ENCODE measurements around the gene GRAMD1B.

Gene GRAMD1B

DNA sequence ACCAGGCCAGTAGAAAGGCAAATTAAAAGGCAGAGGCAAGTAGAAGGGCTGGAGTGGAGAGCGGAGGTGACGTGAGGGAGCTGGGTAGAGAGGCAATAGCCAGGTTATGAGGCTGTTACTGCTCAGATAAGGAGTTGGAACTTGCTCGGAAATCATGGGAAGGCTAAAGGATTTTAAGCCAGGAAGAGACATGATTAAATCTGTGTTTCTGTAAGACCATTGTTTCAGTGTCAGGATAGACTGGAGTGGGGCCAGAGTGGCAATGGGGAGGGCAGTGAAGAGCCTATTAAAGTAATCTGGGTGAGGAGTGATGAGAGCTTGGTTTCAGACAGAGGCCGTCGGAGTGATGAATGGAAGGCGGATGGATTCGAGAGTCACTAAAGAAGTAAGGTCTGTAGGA lies 39.0 kb downstream of the GRAMD1B start:
- Mint-ChIP-seq H3K27ac (no peak overlapping the region), H3K27me3 (no peaks in the 10 kb centered on the region), H3K4me3 (no peak overlapping the region), H3K4me1 (peaks cover 7% of the 10 kb centered on the region in 2 donors), H3K36me3 (no peaks in the 10 kb centered on the region), H3K9me3 (no peaks in the 10 kb centered on the region)
- DNase-seq (no peak), ATAC-seq (replicated peaks) (no peak)

GRCh38 chr11:123469586-123469985 lies 39.5 kb downstream of the GRAMD1B start:
- DNase-seq (no peak), ATAC-seq (replicated peaks) (no peak)
- H3K4me1 Mint-ChIP-seq: peaks cover 7% of the 10 kb centered on the region in 2 donors
- no peaks in the 10 kb centered on the region for H3K9me3 Mint-ChIP-seq
- H3K36me3 Mint-ChIP-seq: no peaks in the 10 kb centered on the region
- H3K4me3 Mint-ChIP-seq: no peak overlapping the region
- no peaks in the 10 kb centered on the region for H3K27me3 Mint-ChIP-seq
- no peak overlapping the region for H3K27ac Mint-ChIP-seq

DNA sequence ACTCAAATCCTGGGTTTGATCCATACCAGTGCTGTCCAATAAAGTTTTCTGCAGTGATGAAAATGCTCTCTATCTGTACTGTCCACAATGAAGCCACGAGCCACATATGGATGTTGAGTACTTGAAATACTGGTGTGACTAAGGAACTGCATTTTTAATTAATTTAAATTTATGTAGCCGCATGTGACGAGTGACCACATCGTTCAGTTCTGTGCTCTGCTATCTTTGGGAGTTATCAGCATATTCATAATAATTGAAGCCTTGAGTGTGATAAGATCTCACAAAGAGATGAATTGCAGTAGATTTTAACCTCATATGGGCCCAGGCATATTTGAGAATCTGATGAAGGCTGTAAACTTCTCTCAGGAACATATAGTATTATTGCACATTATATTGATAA lies 40.8 kb downstream of the GRAMD1B start:
- ATAC-seq (replicated peaks) (no peak), DNase-seq (no peak)
- peaks cover 2 to 4% of the 10 kb centered on the region in 2 donors for H3K4me1 Mint-ChIP-seq
- no peaks in the 10 kb centered on the region for H3K9me3 Mint-ChIP-seq
- H3K36me3 Mint-ChIP-seq: no peaks in the 10 kb centered on the region
- no peak overlapping the region for H3K4me3 Mint-ChIP-seq
- no peak overlapping the region for H3K27ac Mint-ChIP-seq
- H3K27me3 Mint-ChIP-seq: peaks cover 0 to 4% of the 10 kb centered on the region in 2 donors

- H3K4me3 Mint-ChIP-seq: no peak overlapping the region
- H3K4me1 Mint-ChIP-seq: no peaks in the 10 kb centered on the region
- no peak for ATAC-seq (replicated peaks)
- no peak overlapping the region for H3K27ac Mint-ChIP-seq
- no peaks in the 10 kb centered on the region for H3K36me3 Mint-ChIP-seq
- DNase-seq: no peak
- no peaks in the 10 kb centered on the region for H3K9me3 Mint-ChIP-seq
- H3K27me3 Mint-ChIP-seq: peaks cover 0 to 5% of the 10 kb centered on the region in 2 donors
Measured at GRCh38 chr11:123472236-123472935, 42.3 kb downstream of the GRAMD1B start.

DNA sequence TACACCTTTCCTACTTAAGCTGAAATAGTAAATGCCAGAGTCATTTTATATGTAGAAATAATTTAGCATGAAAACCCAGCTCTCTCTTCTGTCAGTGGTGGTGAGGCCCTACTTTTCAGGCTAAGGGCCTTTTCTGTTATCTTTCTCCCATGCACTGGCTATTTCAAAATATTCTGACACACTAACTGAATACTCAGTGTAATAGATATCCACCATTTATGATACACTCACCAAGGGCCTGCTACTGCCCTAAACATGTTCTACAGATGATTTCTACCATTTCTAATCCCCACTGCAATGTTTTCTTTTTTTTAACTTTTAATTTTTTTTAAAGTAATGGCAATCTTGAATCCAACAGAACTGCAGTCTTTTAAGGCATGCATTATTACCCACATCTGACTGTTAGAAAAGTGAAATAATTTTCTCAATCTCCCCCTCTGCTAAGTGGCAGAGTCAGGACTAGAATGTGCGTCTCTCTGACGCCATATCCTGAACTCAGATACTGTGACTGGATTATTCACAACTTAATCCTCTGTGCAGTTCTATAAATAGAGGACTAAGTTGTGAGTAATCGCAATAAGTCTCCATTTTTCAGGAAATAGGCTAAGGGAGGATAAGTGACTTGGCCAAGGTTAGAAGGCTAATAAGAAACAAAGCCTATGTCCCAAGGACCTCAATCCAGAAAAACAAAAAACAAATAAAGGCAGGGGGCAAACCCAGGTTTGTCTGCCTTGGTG lies 44.0 kb downstream of the GRAMD1B start:
- Mint-ChIP-seq H3K9me3 (no peaks in the 10 kb centered on the region), H3K27me3 (peaks cover 5 to 9% of the 10 kb centered on the region in 2 donors), H3K4me3 (no peak overlapping the region), H3K36me3 (no peaks in the 10 kb centered on the region), H3K27ac (no peak overlapping the region), H3K4me1 (peaks cover 12 to 13% of the 10 kb centered on the region in 2 donors)
- DNase-seq: no peak
- ATAC-seq (replicated peaks): no peak

- H3K4me3 Mint-ChIP-seq: no peak overlapping the region
- ATAC-seq (replicated peaks) (no peak), DNase-seq (no peak)
- no peak overlapping the region for H3K27ac Mint-ChIP-seq
- H3K36me3 Mint-ChIP-seq: no peaks in the 10 kb centered on the region
- H3K4me1 Mint-ChIP-seq: peaks cover 15 to 17% of the 10 kb centered on the region in 2 donors
- H3K27me3 Mint-ChIP-seq: peaks cover 5 to 9% of the 10 kb centered on the region in 2 donors
- no peaks in the 10 kb centered on the region for H3K9me3 Mint-ChIP-seq
Measured at GRCh38 chr11:123474994-123475393, 44.9 kb downstream of the GRAMD1B start.

DNA sequence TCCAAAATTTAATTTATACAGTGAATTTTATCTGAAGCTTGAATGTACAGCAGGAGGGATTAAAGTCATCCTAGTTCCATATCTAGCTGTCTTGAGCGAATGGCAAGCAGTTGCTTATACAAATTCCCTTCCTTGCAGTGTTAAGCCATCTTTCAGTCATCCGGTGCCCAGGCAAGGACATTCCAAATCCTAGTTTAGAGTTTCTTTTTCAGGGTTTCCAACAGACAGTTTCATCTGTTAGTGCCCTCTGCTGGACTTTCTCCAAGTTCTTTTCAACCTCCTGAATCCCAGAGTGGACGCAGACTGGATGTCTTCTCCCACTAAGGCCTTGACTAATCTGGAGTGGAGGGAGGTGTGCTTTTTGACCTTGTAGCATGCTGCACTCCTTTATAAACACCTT lies 45.4 kb downstream of the GRAMD1B start:
- no peaks in the 10 kb centered on the region for H3K36me3 Mint-ChIP-seq
- no peak for ATAC-seq (replicated peaks)
- no peak overlapping the region for H3K4me3 Mint-ChIP-seq
- no peak for DNase-seq
- peaks cover 20 to 22% of the 10 kb centered on the region in 2 donors for H3K4me1 Mint-ChIP-seq
- no peaks in the 10 kb centered on the region for H3K9me3 Mint-ChIP-seq
- peaks cover 8 to 9% of the 10 kb centered on the region in 2 donors for H3K27me3 Mint-ChIP-seq
- no peak overlapping the region for H3K27ac Mint-ChIP-seq

DNA sequence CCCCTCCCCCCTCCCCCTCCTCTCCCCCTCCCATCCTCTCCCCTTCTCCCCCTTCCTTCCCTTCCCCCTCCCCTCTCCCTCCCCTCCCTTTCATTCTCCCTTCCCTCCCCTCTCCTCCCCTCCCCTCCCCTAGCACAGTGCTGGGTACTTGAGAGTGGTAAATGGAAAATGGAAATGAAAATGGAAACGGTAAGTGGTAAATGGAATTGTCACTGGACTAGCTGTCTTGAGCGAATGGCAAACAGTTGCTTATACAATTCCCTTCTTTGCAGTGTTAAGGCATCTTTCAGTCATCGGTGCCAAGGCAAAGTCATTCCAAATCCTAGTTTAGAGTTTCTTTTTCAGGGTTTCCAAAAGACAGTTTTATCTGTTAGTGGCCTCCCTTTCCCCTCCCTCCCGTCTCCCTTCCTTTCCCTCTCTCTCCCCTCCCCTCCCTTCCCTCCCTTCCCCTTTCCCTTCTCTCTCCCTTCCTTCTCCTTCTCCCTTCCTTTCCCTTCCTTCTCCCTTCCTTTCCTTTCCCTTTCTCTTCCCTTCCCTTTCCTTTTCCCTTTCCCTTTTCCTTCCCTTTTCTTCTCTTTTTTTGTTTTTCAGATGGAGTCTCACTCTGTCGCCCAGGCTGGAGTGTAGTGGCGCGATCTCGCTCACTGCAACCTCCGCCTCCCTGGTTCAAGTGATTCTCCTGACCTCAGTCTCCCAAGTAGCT lies 47.3 kb downstream of the GRAMD1B start:
- Mint-ChIP-seq H3K27me3 (peaks cover 19 to 21% of the 10 kb centered on the region in 2 donors), H3K36me3 (peaks cover 0 to 1% of the 10 kb centered on the region in 2 donors), H3K27ac (no peak overlapping the region), H3K9me3 (no peaks in the 10 kb centered on the region), H3K4me1 (peaks cover 29 to 35% of the 10 kb centered on the region in 2 donors), H3K4me3 (no peak overlapping the region)
- DNase-seq: no peak
- ATAC-seq (replicated peaks): no peak

- peaks cover 32 to 43% of the 10 kb centered on the region in 2 donors for H3K4me1 Mint-ChIP-seq
- DNase-seq: no peak
- no peak overlapping the region for H3K4me3 Mint-ChIP-seq
- peaks cover 0 to 1% of the 10 kb centered on the region in 2 donors for H3K36me3 Mint-ChIP-seq
- ATAC-seq (replicated peaks): no peak
- H3K27ac Mint-ChIP-seq: no peak overlapping the region
- no peaks in the 10 kb centered on the region for H3K9me3 Mint-ChIP-seq
- peaks cover 21 to 23% of the 10 kb centered on the region in 2 donors for H3K27me3 Mint-ChIP-seq
Measured at GRCh38 chr11:123478352-123478987, 48.4 kb downstream of the GRAMD1B start.

DNA sequence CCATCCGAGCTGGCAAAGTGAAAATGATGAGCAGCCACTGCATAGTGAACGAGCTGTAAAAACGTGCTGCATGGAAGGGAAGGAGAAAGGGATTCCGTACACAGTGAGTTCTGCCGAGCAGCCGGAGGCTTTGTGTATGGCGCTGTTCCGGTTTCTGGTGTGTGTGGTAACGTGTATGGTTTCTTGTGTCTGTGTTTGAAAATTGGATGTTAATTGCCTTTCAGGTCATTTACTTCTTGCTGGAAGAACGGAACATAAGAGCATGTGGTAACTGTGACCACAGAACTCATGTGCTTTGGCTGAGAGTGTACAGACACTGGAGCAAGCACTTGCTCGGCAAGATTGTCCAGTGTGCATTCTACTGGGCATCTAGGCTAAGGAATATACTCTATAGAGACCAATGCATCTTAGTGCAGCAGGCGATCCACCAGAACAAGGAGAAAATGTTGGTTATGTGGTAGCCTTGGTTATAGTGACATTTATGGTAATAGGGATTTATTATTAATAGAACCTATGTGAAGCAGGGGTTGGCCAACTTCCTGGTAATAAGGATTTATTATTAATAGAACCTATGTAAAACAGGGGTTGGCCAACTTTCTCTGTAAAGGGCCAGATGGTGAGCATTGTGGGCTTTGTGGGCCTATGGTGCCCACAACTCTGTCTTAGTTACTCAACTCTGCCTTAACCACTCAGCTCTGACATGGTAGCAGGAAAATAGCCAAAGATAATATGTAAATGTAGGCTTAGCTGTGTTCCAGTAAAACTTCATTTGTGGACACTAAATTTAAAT lies 49.2 kb downstream of the GRAMD1B start:
- peak; percentile 79 for ATAC-seq (replicated peaks)
- peak; percentile 49 for DNase-seq
- no peaks in the 10 kb centered on the region for H3K9me3 Mint-ChIP-seq
- peaks cover 38 to 51% of the 10 kb centered on the region in 2 donors for H3K4me1 Mint-ChIP-seq
- peak overlapping the region; percentile 21 for H3K27ac Mint-ChIP-seq
- peak overlapping the region; percentile 10 to 14 for H3K4me3 Mint-ChIP-seq
- peaks cover 0 to 1% of the 10 kb centered on the region in 2 donors for H3K36me3 Mint-ChIP-seq
- peaks cover 21 to 23% of the 10 kb centered on the region in 2 donors for H3K27me3 Mint-ChIP-seq

GRCh38 chr11:123480290-123480815 lies 50.3 kb downstream of the GRAMD1B start:
- ATAC-seq (replicated peaks) (peak; percentile 60 to 61), DNase-seq (peak; percentile 31)
- H3K4me1 Mint-ChIP-seq: peaks cover 45 to 62% of the 10 kb centered on the region in 2 donors
- H3K9me3 Mint-ChIP-seq: no peaks in the 10 kb centered on the region
- H3K4me3 Mint-ChIP-seq: peak overlapping the region; percentile 73 to 81
- H3K27ac Mint-ChIP-seq: peak overlapping the region; percentile 86
- peaks cover 23 to 29% of the 10 kb centered on the region in 2 donors for H3K27me3 Mint-ChIP-seq
- peaks cover 0 to 1% of the 10 kb centered on the region in 2 donors for H3K36me3 Mint-ChIP-seq

DNA sequence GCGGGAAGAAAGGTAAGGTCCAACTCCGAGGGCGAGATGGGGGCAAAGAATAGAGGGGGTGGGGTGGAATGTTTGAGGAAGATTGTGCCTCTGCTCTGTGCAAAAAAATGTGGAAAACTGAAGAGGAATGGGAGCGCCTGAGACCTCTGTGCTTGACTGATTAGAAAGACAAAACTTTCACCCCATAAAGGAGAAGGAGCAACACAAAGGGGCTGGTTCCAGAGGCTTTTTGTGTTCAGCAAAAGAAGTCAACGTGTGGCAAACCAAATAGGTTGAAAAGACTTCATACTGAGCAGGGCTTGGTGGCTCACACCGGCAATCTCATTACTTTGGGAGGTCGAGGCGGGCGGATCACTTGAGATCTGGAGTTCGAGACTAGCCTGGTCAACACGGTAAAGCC lies 50.8 kb downstream of the GRAMD1B start:
- peaks cover 45 to 63% of the 10 kb centered on the region in 2 donors for H3K4me1 Mint-ChIP-seq
- no peaks in the 10 kb centered on the region for H3K9me3 Mint-ChIP-seq
- H3K27me3 Mint-ChIP-seq: peaks cover 23 to 27% of the 10 kb centered on the region in 2 donors
- peak overlapping the region; percentile 73 to 81 for H3K4me3 Mint-ChIP-seq
- H3K27ac Mint-ChIP-seq: peak overlapping the region; percentile 86
- H3K36me3 Mint-ChIP-seq: peaks cover 0 to 1% of the 10 kb centered on the region in 2 donors
- no peak for ATAC-seq (replicated peaks)
- no peak for DNase-seq

- peaks cover 0 to 1% of the 10 kb centered on the region in 2 donors for H3K36me3 Mint-ChIP-seq
- ATAC-seq (replicated peaks) (no peak), DNase-seq (no peak)
- H3K4me1 Mint-ChIP-seq: peaks cover 45 to 63% of the 10 kb centered on the region in 2 donors
- H3K9me3 Mint-ChIP-seq: no peaks in the 10 kb centered on the region
- H3K4me3 Mint-ChIP-seq: peak overlapping the region; percentile 30 to 49
- H3K27ac Mint-ChIP-seq: no peak overlapping the region
- peaks cover 23 to 26% of the 10 kb centered on the region in 2 donors for H3K27me3 Mint-ChIP-seq
Measured at GRCh38 chr11:123481640-123482039, 51.6 kb downstream of the GRAMD1B start.
